HCT116 (cell line): Measurements from ENCODE around the gene UBASH3B. TPM values are rescaled to one million over a fixed set of nuclear protein-coding genes. Genes with fewer than 3 reads are reported as not detected.

Experiments used
- ATAC-seq: fragments of 200-7000 bp; cut with Tn5 transposase; 2 replicates; pipeline ENCODE4 v1.9.1; 2020; ENCODE audit warnings: mild to moderate bottlenecking, moderate library complexity
- BruUV-seq: library from RNA; stranded (reverse); fragments of 400-500 nt; replicated peaks from 2 replicates; lab custom pipeline; 2021; lab: Mats Ljungman, UMichigan
- CTCF ChIA-PET: fragments of 300-600 bp; sonication (Branson Sonifier 250); formaldehyde crosslinking; loops from one replicate; lab custom pipeline; 2021; ENCODE audit warnings: antibody characterized with exemption; lab: Charles Lee
- POLR2A ChIA-PET: fragments of 300-600, 350-600 bp; sonication (Branson Sonifier 250); formaldehyde crosslinking; loops from one replicate; lab custom pipeline; 2021; ENCODE audit warnings: antibody characterized with exemption; lab: Charles Lee
- RAD21 ChIA-PET, 2 experiments: fragments of 300-600 bp; sonication (Branson Sonifier 250); formaldehyde crosslinking; loops; one replicate each; lab custom pipeline; 2023; ENCODE audit warnings: low total read pairs in 2 of 2; ENCODE audit not compliant: uncharacterized antibody in 2 of 2, unreplicated experiment in 2 of 2, low non-redundant PET in 1 of 2; lab: Charles Lee
- DNase-seq: peaks from one replicate; pipeline ENCODE4 v3.0.0-alpha.2; 2010; ENCODE audit warnings: low read depth, low spot score
- H2AFZ ChIP-seq: fragments of 200-600 bp; shearing (Covaris generic), sonication (generic); 2 replicates; pipeline ENCODE4 v1.6.1; 2017; ENCODE audit warnings: low read depth, mixed run types, mixed read lengths, antibody characterized with exemption, low read length; ENCODE audit not compliant: poor library complexity, severe bottlenecking
- H3K27ac ChIP-seq: 2 replicates; pipeline ENCODE4 v1.5.1; 2012; ENCODE audit warnings: low read depth, low read length
- H3K27me3 ChIP-seq: fragments of 200-600 bp; sonication (generic); 2 replicates; pipeline ENCODE4 v1.6.1; 2016; ENCODE audit warnings: mixed run types, low read length, mixed read lengths; ENCODE audit not compliant: insufficient read depth
- H3K36me3 ChIP-seq, 2 experiments: fragments of 200-500 bp in 1 of 2; fragments of 200-600 bp in 1 of 2; sonication (Bioruptor generic) in 1 of 2; sonication (generic) in 1 of 2; 2 replicates each; pipeline versions ENCODE4 v1.5.1 to v1.6.1; 2014 to 2016; ENCODE audit warnings: low read length in 2 of 2, inconsistent platforms in 1 of 2, mixed read lengths in 1 of 2, mixed run types in 1 of 2; ENCODE audit not compliant: insufficient read depth in 2 of 2, control insufficient read depth in 1 of 2
- H3K4me1 ChIP-seq, 2 experiments: fragments of 200-600 bp in 1 of 2; sonication (generic) in 1 of 2; 2 replicates each; pipeline versions ENCODE4 v1.5.1 to v1.6.1; 2012 to 2017; ENCODE audit warnings: low read length in 2 of 2, inconsistent platforms in 1 of 2, mild to moderate bottlenecking in 1 of 2, mixed read lengths in 1 of 2, mixed run types in 1 of 2, moderate library complexity in 1 of 2; ENCODE audit not compliant: insufficient read depth in 2 of 2, control insufficient read depth in 1 of 2
- H3K4me2 ChIP-seq: fragments of 200-600 bp; sonication (generic); 2 replicates; pipeline ENCODE4 v1.6.1; 2017; ENCODE audit warnings: mixed run types, low read length, mixed read lengths
- H3K4me3 ChIP-seq, 2 experiments: fragments of 200-600 bp in 1 of 2; sonication (generic) in 1 of 2; replicated peaks in 1 of 2; 2 replicates each; pipeline ENCODE4 v1.5.1; 2011 to 2016; ENCODE audit warnings: low read length in 2 of 2, control low read depth in 1 of 2, low read depth in 1 of 2, mild to moderate bottlenecking in 1 of 2, mixed read lengths in 1 of 2, mixed run types in 1 of 2
- H3K79me2 ChIP-seq: fragments of 200-600 bp; sonication (generic); 2 replicates; pipeline ENCODE4 v1.6.1; 2017; ENCODE audit warnings: mild to moderate bottlenecking, mixed run types, low read length, moderate library complexity, mixed read lengths; ENCODE audit not compliant: insufficient read depth
- H3K9ac ChIP-seq: fragments of 200-600 bp; sonication (generic); 2 replicates; pipeline ENCODE4 v1.6.1; 2016; ENCODE audit warnings: low read length, mixed read lengths
- H3K9me2 ChIP-seq: fragments of 200-600 bp; sonication (generic), shearing (Covaris generic); 2 replicates; pipeline ENCODE4 v1.6.1; 2017; ENCODE audit warnings: mixed run types, mild to moderate bottlenecking, moderate library complexity; ENCODE audit not compliant: insufficient read depth
- H3K9me3 ChIP-seq, 2 experiments: fragments of 200-500 bp in 1 of 2; fragments of 200-600 bp in 1 of 2; sonication (Bioruptor generic) in 1 of 2; sonication (generic) in 1 of 2; 2 replicates each; pipeline ENCODE4 v1.6.1; 2014 to 2017; ENCODE audit warnings: low read length in 2 of 2, mixed read lengths in 2 of 2, inconsistent platforms in 1 of 2, low read depth in 1 of 2, mild to moderate bottlenecking in 1 of 2, mixed run types in 1 of 2, moderate library complexity in 1 of 2; ENCODE audit not compliant: control insufficient read depth in 1 of 2, insufficient read depth in 1 of 2
- H4K20me1 ChIP-seq: fragments of 200-600 bp; sonication (generic), shearing (Covaris generic); 2 replicates; pipeline ENCODE4 v1.6.1; 2017; ENCODE audit warnings: mixed run types, mild to moderate bottlenecking, moderate library complexity; ENCODE audit not compliant: insufficient read depth
- CTCF ChIP-seq, 3 experiments: fragments of 200-600 bp in 1 of 3; sonication (generic) in 1 of 3; IDR thresholded peaks in 2 of 3; conservative IDR thresholded peaks in 1 of 3; 2 replicates each; pipeline ENCODE4 v1.5.1; 2012 to 2017; ENCODE audit warnings: low read depth in 2 of 3, low read length in 2 of 3, antibody characterized with exemption in 1 of 3, borderline replicate concordance in 1 of 3, control low read depth in 1 of 3, mild to moderate bottlenecking in 1 of 3, mixed read lengths in 1 of 3, mixed run types in 1 of 3, moderate library complexity in 1 of 3; ENCODE audit not compliant: insufficient read depth in 1 of 3
- EGR1 ChIP-seq: IDR thresholded peaks from 2 replicates; pipeline ENCODE4 v1.6.1; 2012; ENCODE audit warnings: low read depth
- ZBTB33 ChIP-seq: IDR thresholded peaks from 2 replicates; pipeline ENCODE4 v1.6.1; 2011; ENCODE audit warnings: mild to moderate bottlenecking, low read length, moderate library complexity; ENCODE audit not compliant: insufficient replicate concordance; ENCODE audit errors: extremely low read depth
- intact Hi-C: fragments of 100-400 bp; cut with micrococcal nuclease; formaldehyde crosslinking; loops from 2 replicates; pipeline ENCODE4 v1.10.0; 2022
- total RNA-seq: library from RNA; stranded (reverse); gene quantifications from one replicate; pipeline ENCODE4 v1.2.1, GENCODE V29; 2021; ENCODE audit not compliant: unreplicated experiment

The UBASH3B gene
- total RNA-seq, 1 experiment from 2014 or later, result 40.3 TPM

GRCh38 chr11:122656631-122657101 lies 1.1 kb downstream of the UBASH3B start:
- TF ChIP-seq ZBTB33 (no peak), EGR1 (peak; percentile 68; the same call in 1 of the 2 replicates), CTCF (IDR thresholded peaks at IDR 0.05 in 2 of 3, conservative IDR thresholded peaks at IDR 0.05 in 1 of 3; ENCODE audit: borderline replicate concordance in 1 of 3, insufficient read depth in 1 of 3, low read depth in 2 of 3, low read length in 2 of 3) (0 out of 6 replicates have a peak, but pooled peaks of 1 of the 3 experiments have one; percentile 5)
- DNase-seq, result no peak
- H2AFZ ChIP-seq, result no peak overlapping the region

More at GRCh38 chr11:122656631-122657101, 1.1 kb downstream of the UBASH3B start:
- RAD21 ChIA-PET, result no interaction called here
- no peaks in the 10 kb centered on the region for H3K27me3 ChIP-seq
- POLR2A ChIA-PET, result interaction anchor here (1.6 to 2.1 kb wide), 3 partner anchors 10 to 18 kb away, joined by 4 to 10 read pairs (median 8); no protein-coding TSS in a partner anchor
- peak overlapping the region; percentile 81 to 91 for H3K4me3 ChIP-seq
- peak overlapping the region; percentile 94 for H3K27ac ChIP-seq
- BruUV-seq, result no TSS peak
- ATAC-seq, result peak; percentile 31
- intact Hi-C loops, result no loop called here
- H3K4me1 ChIP-seq, result peaks cover 17 to 37% of the 10 kb centered on the region in 2 experiments
- H3K9me3 ChIP-seq, result no peaks in the 10 kb centered on the region
- CTCF ChIA-PET, result interaction anchor here (1.1 to 1.8 kb wide), 5 partner anchors 10 to 197 kb away, joined by 3 to 6 read pairs (median 4); no protein-coding TSS in a partner anchor
- H3K79me2 ChIP-seq, result peaks cover 51% of the 10 kb centered on the region
- H3K36me3 ChIP-seq, result no peaks in the 10 kb centered on the region
- H3K9ac ChIP-seq, result peak overlapping the region; percentile 89
- no peaks in the 10 kb centered on the region for H3K9me2 ChIP-seq
- H4K20me1 ChIP-seq, result peaks cover 3% of the 10 kb centered on the region; the same call in 1 of the 2 replicates
- H3K4me2 ChIP-seq, result peak overlapping the region; percentile 96
